Middle frontal gyrus (tissue), 1 donor: ENCODE measurements around the gene MCM8.

ENCODE experiments used
- DNase-seq: peaks from one replicate; pipeline ENCODE4 v3.0.0-alpha.2; 2015; ENCODE audit warnings: low spot score; ENCODE audit errors: extremely low spot score

Gene MCM8

GRCh38 chr20:5950271-5951031 lies at the start of gene MCM8, which contains the start of gene TRMT6:
Gene MCM8 (plus strand): TSS chr20:5950652. CDS start chr20:5952016, 1,364 bp downstream.
Gene TRMT6 (minus strand): TSS chr20:5950533. CDS start chr20:5950405, 128 bp downstream.
- DNase-seq: peak; percentile 86

- no peak for DNase-seq
Observed at GRCh38 chr20:5900908-5901307, 49.5 kb upstream of the MCM8 start.

GRCh38 chr20:5908981-5909380 lies 41.5 kb upstream of the MCM8 start:
- no peak for DNase-seq

- DNase-seq: no peak
Observed at GRCh38 chr20:5910186-5910585, 40.3 kb upstream of the MCM8 start.

GRCh38 chr20:5913166-5913565 lies 37.3 kb upstream of the MCM8 start:
- DNase-seq: no peak

GRCh38 chr20:5914859-5915258 lies 35.6 kb upstream of the MCM8 start:
- DNase-seq: no peak

- DNase-seq: no peak
Observed at GRCh38 chr20:5918856-5919625, 31.4 kb upstream of the MCM8 start.

- no peak for DNase-seq
Observed at GRCh38 chr20:5919626-5920544, 30.6 kb upstream of the MCM8 start.

- DNase-seq: no peak
Observed at GRCh38 chr20:5920581-5920980, 29.9 kb upstream of the MCM8 start.

- no peak for DNase-seq
Observed at GRCh38 chr20:5923493-5923892, 27.0 kb upstream of the MCM8 start.

GRCh38 chr20:5925551-5925950 lies 24.9 kb upstream of the MCM8 start:
- no peak for DNase-seq

GRCh38 chr20:5927749-5928462 lies 22.5 kb upstream of the MCM8 start:
- no peak for DNase-seq

- peak; percentile 39 for DNase-seq
Observed at GRCh38 chr20:5928836-5929715, 21.4 kb upstream of the MCM8 start.

GRCh38 chr20:5931411-5931810 lies 19.0 kb upstream of the MCM8 start:
- no peak for DNase-seq

- no peak for DNase-seq
Observed at GRCh38 chr20:5932796-5933195, 17.7 kb upstream of the MCM8 start.

- no peak for DNase-seq
Observed at GRCh38 chr20:5933802-5934436, 16.5 kb upstream of the MCM8 start.

GRCh38 chr20:5935384-5935783 lies 15.1 kb upstream of the MCM8 start:
- no peak for DNase-seq

- DNase-seq: no peak
Observed at GRCh38 chr20:5936238-5936637, 14.2 kb upstream of the MCM8 start.

- no peak for DNase-seq
Observed at GRCh38 chr20:5938456-5939029, 11.9 kb upstream of the MCM8 start.
